Measurements from ENCODE around the gene FCRLB.

DNA sequence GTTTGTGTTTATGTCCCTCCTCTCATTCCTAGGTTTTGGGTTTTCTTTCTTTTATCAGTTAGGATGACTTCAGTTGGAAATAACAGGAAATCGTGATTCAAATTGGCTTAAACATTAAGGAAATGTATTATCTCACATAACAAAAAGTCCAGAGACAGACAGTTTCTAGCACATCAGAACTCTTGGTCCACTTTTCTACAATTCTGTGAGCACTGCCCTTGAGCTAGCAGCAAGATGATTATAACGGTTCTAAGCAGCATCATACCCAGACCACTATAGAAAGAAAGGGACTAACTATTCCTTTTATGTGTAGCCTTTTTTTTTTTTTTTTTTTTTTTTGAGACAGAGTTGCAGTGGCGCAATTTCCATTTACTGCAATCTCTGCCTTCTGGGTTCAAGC lies 39.5 kb upstream of the FCRLB start:
- TF ChIP-seq EHMT2 (IDR thresholded peaks at IDR 0.05): no peak
- TF ChIP-seq, protein P1, sequence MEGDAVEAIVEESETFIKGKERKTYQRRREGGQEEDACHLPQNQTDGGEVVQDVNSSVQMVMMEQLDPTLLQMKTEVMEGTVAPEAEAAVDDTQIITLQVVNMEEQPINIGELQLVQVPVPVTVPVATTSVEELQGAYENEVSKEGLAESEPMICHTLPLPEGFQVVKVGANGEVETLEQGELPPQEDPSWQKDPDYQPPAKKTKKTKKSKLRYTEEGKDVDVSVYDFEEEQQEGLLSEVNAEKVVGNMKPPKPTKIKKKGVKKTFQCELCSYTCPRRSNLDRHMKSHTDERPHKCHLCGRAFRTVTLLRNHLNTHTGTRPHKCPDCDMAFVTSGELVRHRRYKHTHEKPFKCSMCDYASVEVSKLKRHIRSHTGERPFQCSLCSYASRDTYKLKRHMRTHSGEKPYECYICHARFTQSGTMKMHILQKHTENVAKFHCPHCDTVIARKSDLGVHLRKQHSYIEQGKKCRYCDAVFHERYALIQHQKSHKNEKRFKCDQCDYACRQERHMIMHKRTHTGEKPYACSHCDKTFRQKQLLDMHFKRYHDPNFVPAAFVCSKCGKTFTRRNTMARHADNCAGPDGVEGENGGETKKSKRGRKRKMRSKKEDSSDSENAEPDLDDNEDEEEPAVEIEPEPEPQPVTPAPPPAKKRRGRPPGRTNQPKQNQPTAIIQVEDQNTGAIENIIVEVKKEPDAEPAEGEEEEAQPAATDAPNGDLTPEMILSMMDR (IDR thresholded peaks at IDR 0.05 in 2 of 3, conservative IDR thresholded peaks at IDR 0.05 in 1 of 3; ENCODE audit: insufficient read depth in 2 of 3, low read depth in 1 of 3, low read length in 3 of 3): no peak
- TF ChIP-seq, protein P2, sequence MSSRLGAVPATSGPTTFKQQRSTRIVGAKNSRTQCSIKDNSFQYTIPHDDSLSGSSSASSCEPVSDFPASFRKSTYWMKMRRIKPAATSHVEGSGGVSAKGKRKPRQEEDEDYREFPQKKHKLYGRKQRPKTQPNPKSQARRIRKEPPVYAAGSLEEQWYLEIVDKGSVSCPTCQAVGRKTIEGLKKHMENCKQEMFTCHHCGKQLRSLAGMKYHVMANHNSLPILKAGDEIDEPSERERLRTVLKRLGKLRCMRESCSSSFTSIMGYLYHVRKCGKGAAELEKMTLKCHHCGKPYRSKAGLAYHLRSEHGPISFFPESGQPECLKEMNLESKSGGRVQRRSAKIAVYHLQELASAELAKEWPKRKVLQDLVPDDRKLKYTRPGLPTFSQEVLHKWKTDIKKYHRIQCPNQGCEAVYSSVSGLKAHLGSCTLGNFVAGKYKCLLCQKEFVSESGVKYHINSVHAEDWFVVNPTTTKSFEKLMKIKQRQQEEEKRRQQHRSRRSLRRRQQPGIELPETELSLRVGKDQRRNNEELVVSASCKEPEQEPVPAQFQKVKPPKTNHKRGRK (tag; IDR thresholded peaks at IDR 0.05): no peak
- TF ChIP-seq, protein P3, sequence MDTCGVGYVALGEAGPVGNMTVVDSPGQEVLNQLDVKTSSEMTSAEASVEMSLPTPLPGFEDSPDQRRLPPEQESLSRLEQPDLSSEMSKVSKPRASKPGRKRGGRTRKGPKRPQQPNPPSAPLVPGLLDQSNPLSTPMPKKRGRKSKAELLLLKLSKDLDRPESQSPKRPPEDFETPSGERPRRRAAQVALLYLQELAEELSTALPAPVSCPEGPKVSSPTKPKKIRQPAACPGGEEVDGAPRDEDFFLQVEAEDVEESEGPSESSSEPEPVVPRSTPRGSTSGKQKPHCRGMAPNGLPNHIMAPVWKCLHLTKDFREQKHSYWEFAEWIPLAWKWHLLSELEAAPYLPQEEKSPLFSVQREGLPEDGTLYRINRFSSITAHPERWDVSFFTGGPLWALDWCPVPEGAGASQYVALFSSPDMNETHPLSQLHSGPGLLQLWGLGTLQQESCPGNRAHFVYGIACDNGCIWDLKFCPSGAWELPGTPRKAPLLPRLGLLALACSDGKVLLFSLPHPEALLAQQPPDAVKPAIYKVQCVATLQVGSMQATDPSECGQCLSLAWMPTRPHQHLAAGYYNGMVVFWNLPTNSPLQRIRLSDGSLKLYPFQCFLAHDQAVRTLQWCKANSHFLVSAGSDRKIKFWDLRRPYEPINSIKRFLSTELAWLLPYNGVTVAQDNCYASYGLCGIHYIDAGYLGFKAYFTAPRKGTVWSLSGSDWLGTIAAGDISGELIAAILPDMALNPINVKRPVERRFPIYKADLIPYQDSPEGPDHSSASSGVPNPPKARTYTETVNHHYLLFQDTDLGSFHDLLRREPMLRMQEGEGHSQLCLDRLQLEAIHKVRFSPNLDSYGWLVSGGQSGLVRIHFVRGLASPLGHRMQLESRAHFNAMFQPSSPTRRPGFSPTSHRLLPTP (IDR thresholded peaks at IDR 0.05; ENCODE audit: borderline replicate concordance, extremely low read depth, insufficient read length): no peak
- no peak for TF ChIP-seq ZC3H4 (CRISPR knock-in tag; IDR thresholded peaks at IDR 0.05; ENCODE audit: borderline replicate concordance)
- TF ChIP-seq ZNF274 (IDR thresholded peaks at IDR 0.05; ENCODE audit: borderline replicate concordance, low read depth, low read length): no peak
- TF ChIP-seq MAFK (IDR thresholded peaks at IDR 0.05; ENCODE audit: low read length): no peak
- TF ChIP-seq, protein P4, sequence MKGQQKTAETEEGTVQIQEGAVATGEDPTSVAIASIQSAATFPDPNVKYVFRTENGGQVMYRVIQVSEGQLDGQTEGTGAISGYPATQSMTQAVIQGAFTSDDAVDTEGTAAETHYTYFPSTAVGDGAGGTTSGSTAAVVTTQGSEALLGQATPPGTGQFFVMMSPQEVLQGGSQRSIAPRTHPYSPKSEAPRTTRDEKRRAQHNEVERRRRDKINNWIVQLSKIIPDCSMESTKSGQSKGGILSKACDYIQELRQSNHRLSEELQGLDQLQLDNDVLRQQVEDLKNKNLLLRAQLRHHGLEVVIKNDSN (CRISPR knock-in tag; IDR thresholded peaks at IDR 0.05): no peak

Data from K562 (cell line).